K562 (cell line): Measurements from ENCODE around the gene FAM20B. TPM values are rescaled to one million over a fixed set of nuclear protein-coding genes. Genes with fewer than 3 reads are reported as not detected.

Experiments
- ASH1L ChIP-seq: fragments of 450-650 bp; IDR thresholded peaks from 2 replicates; pipeline ENCODE4 v1.6.1; 2018; ENCODE audit warnings: borderline replicate concordance, mild to moderate bottlenecking, low read depth; ENCODE audit not compliant: partially characterized antibody
- CBX1 ChIP-seq: sonication (generic); IDR thresholded peaks from 2 replicates; pipeline ENCODE4 v1.6.1; 2016; ENCODE audit warnings: antibody characterized with exemption, low read depth, mild to moderate bottlenecking
- CEBPZ ChIP-seq: fragments of 150-350 bp; IDR thresholded peaks from 2 replicates; pipeline ENCODE4 v1.6.1; 2014; ENCODE audit warnings: low read depth, mild to moderate bottlenecking, low read length, borderline replicate concordance
- DEAF1 ChIP-seq: fragments of 450-650 bp; formaldehyde crosslinking; IDR thresholded peaks from 2 replicates; pipeline ENCODE4 v1.4.0; 2020; ENCODE audit warnings: mild to moderate bottlenecking, moderate library complexity
- E2F3 ChIP-seq: fragments of 250-450 bp; sonication (Bioruptor Pico); IDR thresholded peaks from 2 replicates; pipeline ENCODE4 v1.4.0; 2020; ENCODE audit warnings: mild to moderate bottlenecking
- EZH2 ChIP-seq: IDR thresholded peaks from 2 replicates; pipeline ENCODE4 v1.6.1; 2012; ENCODE audit warnings: low read depth, mild to moderate bottlenecking, inconsistent platforms, low read length, borderline replicate concordance
- FOXA3 ChIP-seq, 2 experiments: fragments of 450-650 bp in 1 of 2; sonication (generic) in 1 of 2; formaldehyde crosslinking; IDR thresholded peaks in 1 of 2; conservative IDR thresholded peaks in 1 of 2; 2 replicates each; pipeline versions ENCODE4 v1.4.0 to v1.8.0; 2020 to 2022; ENCODE audit warnings: mild to moderate bottlenecking in 2 of 2, missing genetic modification reagents in 1 of 2
- HNRNPL ChIP-seq: fragments of 200-400 bp; formaldehyde crosslinking; IDR thresholded peaks from 2 replicates; pipeline ENCODE4 v1.6.1; 2017; ENCODE audit warnings: low read depth, mild to moderate bottlenecking, low read length
- ILK ChIP-seq: fragments of 450-650 bp; IDR thresholded peaks from 2 replicates; pipeline ENCODE4 v1.6.1; 2016; ENCODE audit warnings: missing genetic modification characterization, low read depth, mild to moderate bottlenecking, missing compliant biosample characterization, moderate library complexity, borderline replicate concordance
- LEF1 ChIP-seq: fragments of 450-650 bp; IDR thresholded peaks from 2 replicates; pipeline ENCODE4 v1.6.1; 2016; ENCODE audit warnings: mild to moderate bottlenecking
- NFE2L1 ChIP-seq: fragments of 450-650 bp; IDR thresholded peaks from 2 replicates; pipeline ENCODE4 v1.6.1; 2016; ENCODE audit warnings: missing genetic modification characterization, low read depth, mild to moderate bottlenecking, missing compliant biosample characterization, moderate library complexity, borderline replicate concordance
- THAP7 ChIP-seq: fragments of 250-450 bp; sonication (Bioruptor Pico); IDR thresholded peaks from 2 replicates; pipeline ENCODE4 v1.5.0; 2021
- polyA plus RNA-seq, 8 experiments: library from polyadenylated mRNA; depleted of rRNA in 4 of 8; stranded (reverse) in 5 of 8; unstranded in 3 of 8; fragments of >200 nt; fragmentation: Nextera tagmentation in 2 of 8; fragmentation: Illumina TruSeq in 1 of 8; extraction: Ambion mirVana in 2 of 8; extraction: Trizol in 1 of 8; gene quantifications; 2 replicates each; pipeline versions ENCODE4 v1.2.1 to v1.2.3, GENCODE V29; 2011 to 2014; ENCODE audit warnings: inconsistent platforms in 1 of 8, missing spikeins in 1 of 8
- total RNA-seq, 7 experiments: library from RNA; depleted of rRNA in 6 of 7; stranded (reverse); fragments of >200 nt in 6 of 7; fragmentation: Illumina TruSeq in 2 of 7; extraction: Trizol in 2 of 7; gene quantifications; 2 replicates each; pipeline versions ENCODE4 v1.2.1 to v1.2.3, GENCODE V29; 2011 to 2021; ENCODE audit warnings: low replicate concordance in 1 of 7

Gene FAM20B
- total and polyA plus RNA-seq, 9 of the 15 experiments (the other 6 are each of a cell fraction or from before 2014, with no cell fraction given), result 7.2 to 67.5 (median 42.9) TPM

- no peak for TF ChIP-seq HNRNPL
- no peak for TF ChIP-seq DEAF1 (CRISPR knock-in tag)
- TF ChIP-seq CBX1, result no peak
- TF ChIP-seq FOXA3 (CRISPR knock-in tag; conservative IDR thresholded peaks at IDR 0.05 in 1 of 2, IDR thresholded peaks at IDR 0.05 in 1 of 2), result no peak
- TF ChIP-seq NFE2L1 (tag), result no peak
- no peak for TF ChIP-seq EZH2
- TF ChIP-seq ASH1L, result no peak
- no peak for TF ChIP-seq ILK (tag)
- TF ChIP-seq CEBPZ, result no peak
- TF ChIP-seq LEF1, result no peak
- TF ChIP-seq E2F3 (CRISPR knock-in tag), result no peak
- TF ChIP-seq THAP7 (CRISPR knock-in tag), result no peak
These were observed 69.1 kb downstream of the FAM20B start (continued) for GRCh38 chr1:179094818-179095217.
